Left renal cortex interstitium (tissue), 4 donors: ENCODE measurements around the gene USP15. TPM values are rescaled to one million over a fixed set of nuclear protein-coding genes. Genes with fewer than 3 reads are reported as not detected.

ENCODE experiments used
- DNase-seq, 4 donors: peaks; one replicate each; pipeline ENCODE4 v3.0.0-alpha.2; 2013; ENCODE audit warnings: low read depth in 4 of 4, low spot score in 2 of 4, missing footprints in 1 of 4
- polyA plus RNA-seq, 4 donors: library from polyadenylated mRNA; unstranded; fragments of 120-200 nt; gene quantifications; one replicate each; pipeline ENCODE4 v1.2.1, GENCODE V29; 2013; ENCODE audit not compliant: insufficient read length in 4 of 4

Gene USP15
- polyA plus RNA-seq, 4 donors = 42.2 to 54.9 (median 47.9) TPM

GRCh38 chr12:62256408-62257096 is 3.7 kb upstream of the USP15 start:
- DNase-seq = no peak

GRCh38 chr12:62258231-62258630 is 2.0 kb upstream of the USP15 start:
- no peak for DNase-seq

- DNase-seq = no peak
These were observed 1.1 kb upstream of the USP15 start for GRCh38 chr12:62258941-62259630.

- DNase-seq = no peak
These were observed 592 bp upstream of the USP15 start for GRCh38 chr12:62259631-62259992.

GRCh38 chr12:62260733-62261683 is 804 bp downstream of the USP15 start:
- DNase-seq = peak in 3 of 4 donors; percentile 10 to 43 (median 16)

- no peak for DNase-seq
These were observed 1.8 kb downstream of the USP15 start for GRCh38 chr12:62261876-62262517.

GRCh38 chr12:62263232-62263631 is 3.0 kb downstream of the USP15 start:
- no peak for DNase-seq

- DNase-seq = no peak
These were observed 3.8 kb downstream of the USP15 start for GRCh38 chr12:62263966-62264365.

GRCh38 chr12:62264706-62265105 is 4.5 kb downstream of the USP15 start:
- no peak for DNase-seq

GRCh38 chr12:62265511-62265910 is 5.3 kb downstream of the USP15 start:
- DNase-seq = no peak

GRCh38 chr12:62267026-62267425 is 6.8 kb downstream of the USP15 start:
- no peak for DNase-seq

- DNase-seq = no peak
These were observed 7.3 kb downstream of the USP15 start for GRCh38 chr12:62267480-62267879.

- no peak for DNase-seq
These were observed 8.8 kb downstream of the USP15 start for GRCh38 chr12:62268956-62269355.

GRCh38 chr12:62269464-62270228 is 9.4 kb downstream of the USP15 start:
- no peak for DNase-seq

GRCh38 chr12:62270384-62270783 is 10.2 kb downstream of the USP15 start:
- DNase-seq = no peak

GRCh38 chr12:62270872-62271271 is 10.7 kb downstream of the USP15 start:
- DNase-seq = no peak

GRCh38 chr12:62272936-62273552 is 12.8 kb downstream of the USP15 start:
- no peak for DNase-seq

- DNase-seq = no peak
These were observed 13.6 kb downstream of the USP15 start for GRCh38 chr12:62273724-62274380.

GRCh38 chr12:62278022-62278421 is 17.8 kb downstream of the USP15 start:
- no peak for DNase-seq
